H9 (cell line): ENCODE data around the gene CHAF1A. TPM values are rescaled to one million over a fixed set of nuclear protein-coding genes. Genes with fewer than 3 reads are reported as not detected.

Source experiments
- DNase-seq: peaks from one replicate; pipeline ENCODE4 v3.0.0-alpha.2; 2017
- H2AFZ ChIP-seq: one replicate; pipeline ENCODE4 v1.6.1; 2013; ENCODE audit warnings: mild to moderate bottlenecking, low read length, control low read depth, moderate library complexity
- H2AK5ac ChIP-seq: 2 replicates; pipeline ENCODE4 v1.6.1; 2013; ENCODE audit warnings: low read length, control low read depth, mixed read lengths; ENCODE audit not compliant: insufficient read length
- H2BK120ac ChIP-seq: one replicate; pipeline ENCODE4 v1.6.1; 2013; ENCODE audit warnings: low read depth, mild to moderate bottlenecking, low read length, control low read depth, inconsistent platforms; ENCODE audit not compliant: poor library complexity, severe bottlenecking
- H2BK12ac ChIP-seq: 2 replicates; pipeline ENCODE4 v1.6.1; 2013; ENCODE audit warnings: low read length, control low read depth, mixed read lengths, low read depth; ENCODE audit not compliant: insufficient read length
- H2BK15ac ChIP-seq: 2 replicates; pipeline ENCODE4 v1.6.1; 2013; ENCODE audit warnings: low read depth, low read length, control low read depth
- H2BK20ac ChIP-seq: one replicate; pipeline ENCODE4 v1.6.1; 2013; ENCODE audit warnings: low read depth, mild to moderate bottlenecking, low read length, control low read depth, inconsistent platforms; ENCODE audit not compliant: poor library complexity, severe bottlenecking
- H2BK5ac ChIP-seq: 2 replicates; pipeline ENCODE4 v1.6.1; 2013; ENCODE audit warnings: low read length, control low read depth, mixed read lengths; ENCODE audit not compliant: insufficient read length
- H3K14ac ChIP-seq: 2 replicates; pipeline ENCODE4 v1.6.1; 2013; ENCODE audit warnings: low read length, control low read depth; ENCODE audit not compliant: insufficient read depth
- H3K18ac ChIP-seq: 2 replicates; pipeline ENCODE4 v1.6.1; 2013; ENCODE audit warnings: low read depth, mild to moderate bottlenecking, mixed read lengths, low read length, control low read depth; ENCODE audit not compliant: insufficient read length
- H3K23ac ChIP-seq: 2 replicates; pipeline ENCODE4 v1.6.1; 2013; ENCODE audit warnings: low read length, control low read depth, mixed read lengths, low read depth; ENCODE audit not compliant: insufficient read length
- H3K23me2 ChIP-seq: 2 replicates; pipeline ENCODE4 v1.6.1; 2013; ENCODE audit warnings: low read depth, mild to moderate bottlenecking, mixed read lengths, low read length, control low read depth; ENCODE audit not compliant: insufficient read length, poor library complexity, severe bottlenecking
- H3K27ac ChIP-seq: 2 replicates; pipeline ENCODE4 v1.5.1; 2013; ENCODE audit warnings: low read length, control low read depth, mixed read lengths, low read depth; ENCODE audit not compliant: insufficient read length
- H3K27me3 ChIP-seq: 2 replicates; pipeline ENCODE4 v1.6.1; 2013; ENCODE audit warnings: low read length, control low read depth, inconsistent platforms; ENCODE audit not compliant: insufficient read depth
- H3K4ac ChIP-seq: 2 replicates; pipeline ENCODE4 v1.6.1; 2013; ENCODE audit warnings: low read depth, mild to moderate bottlenecking, control low read depth, inconsistent platforms, low read length, moderate library complexity
- H3K4me1 ChIP-seq: 2 replicates; pipeline ENCODE4 v1.6.1; 2013; ENCODE audit warnings: low read length, control low read depth, inconsistent platforms; ENCODE audit not compliant: insufficient read depth
- H3K4me2 ChIP-seq: 2 replicates; pipeline ENCODE4 v1.6.1; 2013; ENCODE audit warnings: low read length, control low read depth, mixed read lengths; ENCODE audit not compliant: insufficient read length, insufficient read depth
- H3K56ac ChIP-seq: 2 replicates; pipeline ENCODE4 v1.6.1; 2013; ENCODE audit warnings: low read depth, mild to moderate bottlenecking, mixed read lengths, low read length, control low read depth; ENCODE audit not compliant: insufficient read length
- H3K79me1 ChIP-seq: 2 replicates; pipeline ENCODE4 v1.6.1; 2013; ENCODE audit warnings: low read depth, mild to moderate bottlenecking, moderate library complexity, low read length, control low read depth, inconsistent platforms; ENCODE audit not compliant: insufficient read depth, poor library complexity, severe bottlenecking
- H3K79me2 ChIP-seq: 2 replicates; pipeline ENCODE4 v1.6.1; 2013; ENCODE audit warnings: low read length, control low read depth, inconsistent platforms; ENCODE audit not compliant: insufficient read depth
- H3K9ac ChIP-seq: 2 replicates; pipeline ENCODE4 v1.6.1; 2013; ENCODE audit warnings: low read length, control low read depth, mixed read lengths; ENCODE audit not compliant: insufficient read length; ENCODE audit errors: extremely low read depth
- H3K9me3 ChIP-seq: one replicate; pipeline ENCODE4 v1.6.1; 2013; ENCODE audit warnings: low read depth, low read length, inconsistent platforms; ENCODE audit not compliant: control insufficient read depth
- H3T11ph ChIP-seq: one replicate; pipeline ENCODE4 v1.6.1; 2013; ENCODE audit warnings: mild to moderate bottlenecking, low read length, control low read depth, inconsistent platforms
- H4K20me1 ChIP-seq: one replicate; pipeline ENCODE4 v1.6.1; 2013; ENCODE audit not compliant: control insufficient read depth, insufficient read length, insufficient read depth
- H4K5ac ChIP-seq: 2 replicates; pipeline ENCODE4 v1.6.1; 2013; ENCODE audit warnings: low read depth, mild to moderate bottlenecking, mixed read lengths, low read length, control low read depth; ENCODE audit not compliant: insufficient read length
- H4K8ac ChIP-seq: replicated peaks from 2 replicates; pipeline ENCODE4 v1.6.1; 2013; ENCODE audit warnings: low read length, control low read depth, mixed read lengths, low read depth; ENCODE audit not compliant: insufficient read length
- H4K91ac ChIP-seq: 2 replicates; pipeline ENCODE4 v1.6.1; 2013; ENCODE audit warnings: low read depth, mild to moderate bottlenecking, moderate library complexity, mixed read lengths, low read length, control low read depth; ENCODE audit not compliant: insufficient read length
- H3K27ac Mint-ChIP-seq, 3 experiments: 2 replicates in 2 of 3; 3 replicates in 1 of 3; pipeline ENCODE4 v1.8.0; 2020 to 2021; ENCODE audit warnings: mixed read lengths in 3 of 3, mild to moderate bottlenecking in 1 of 3, moderate library complexity in 1 of 3
- H3K27me3 Mint-ChIP-seq: 2 replicates; pipeline ENCODE4 v1.8.0; 2021; ENCODE audit warnings: low read depth, mild to moderate bottlenecking, moderate library complexity, mixed read lengths
- H3K36me3 Mint-ChIP-seq, 3 experiments: 2 replicates in 2 of 3; 3 replicates in 1 of 3; pipeline ENCODE4 v1.8.0; 2020 to 2021; ENCODE audit warnings: low read depth in 3 of 3, mixed read lengths in 3 of 3; ENCODE audit not compliant: insufficient read depth in 1 of 3
- H3K4me1 Mint-ChIP-seq, 2 experiments: 2 replicates each; pipeline ENCODE4 v1.8.0; 2020; ENCODE audit warnings: mixed read lengths in 2 of 2
- H3K4me3 Mint-ChIP-seq, 2 experiments: 2 replicates in 1 of 2; 3 replicates in 1 of 2; pipeline ENCODE4 v1.8.0; 2020 to 2021; ENCODE audit warnings: mild to moderate bottlenecking in 2 of 2, mixed read lengths in 2 of 2, moderate library complexity in 1 of 2
- H3K9me3 Mint-ChIP-seq, 2 experiments: 2 replicates in 1 of 2; 3 replicates in 1 of 2; pipeline ENCODE4 v1.8.0; 2020; ENCODE audit warnings: mild to moderate bottlenecking in 2 of 2, mixed read lengths in 2 of 2, moderate library complexity in 1 of 2
- CTCF ChIP-seq: fragments of 200-600 bp; sonication (generic); conservative IDR thresholded peaks from 3 replicates; pipeline ENCODE4 v1.8.0; 2021; ENCODE audit warnings: antibody characterized with exemption, mild to moderate bottlenecking
- WGBS: extraction: QIAGEN DNeasy Blood & Tissue Kit; methylation state at CpG from one replicate; pipeline ENCODE4 v1.1.7; 2013; ENCODE audit warnings: missing lambda C conversion rate, low lambda C conversion rate, mixed read lengths; ENCODE audit not compliant: insufficient read length; ENCODE audit errors: extremely low coverage; 5-methylcytosine and 5-hydroxymethylcytosine counted together
- total RNA-seq: library from RNA; stranded (reverse); gene quantifications from 2 replicates; pipeline ENCODE4 v1.2.1, GENCODE V29; 2021

Gene CHAF1A
- total RNA-seq, 1 experiment from 2014 or later = 143 TPM

- H3K27me3 ChIP-seq = no peaks in the 10 kb centered on the region
- peaks cover 3% of the 10 kb centered on the region for H3K79me1 ChIP-seq
- H3T11ph ChIP-seq = no peak overlapping the region
- H4K5ac ChIP-seq = no peak overlapping the region
- H3K4me3 Mint-ChIP-seq = no peak overlapping the region
- H3K4me2 ChIP-seq = no peak overlapping the region
- no peaks in the 10 kb centered on the region for H3K9me3 Mint-ChIP-seq
- H3K4ac ChIP-seq = no peak overlapping the region
- no peak overlapping the region for H3K56ac ChIP-seq
- peaks cover 2% of the 10 kb centered on the region; the same call in 1 of the 2 replicates for H3K27me3 Mint-ChIP-seq
- H2BK120ac ChIP-seq = no peak overlapping the region
- peak overlapping the region; percentile 41 to 69 (median 66); a peak in 5 of 7 replicates for H3K27ac Mint-ChIP-seq
- no peak overlapping the region for H3K23ac ChIP-seq
- peaks cover 5% of the 10 kb centered on the region; the same call in 1 of the 2 replicates for H3K79me2 ChIP-seq
- no peak for DNase-seq
- H2BK12ac ChIP-seq = no peak overlapping the region
- WGBS = no CpG with 5 or more reads among the region's 17 CpGs
- H3K9ac ChIP-seq = no peak overlapping the region
- H3K4me1 ChIP-seq = peaks cover 8% of the 10 kb centered on the region; the same call in 1 of the 2 replicates
- no peak overlapping the region for H2BK20ac ChIP-seq
- H4K8ac ChIP-seq = no peak overlapping the region
- H3K18ac ChIP-seq = no peak overlapping the region
- no peak overlapping the region for H4K91ac ChIP-seq
- H4K20me1 ChIP-seq = peaks cover 5% of the 10 kb centered on the region
- no peak for TF ChIP-seq CTCF
- H2BK5ac ChIP-seq = no peak overlapping the region
- H3K4me1 Mint-ChIP-seq = peaks cover 33 to 43% of the 10 kb centered on the region in 2 experiments
- no peak overlapping the region for H3K27ac ChIP-seq
- no peak overlapping the region for H2BK15ac ChIP-seq
- no peak overlapping the region for H2AK5ac ChIP-seq
- no peak overlapping the region for H2AFZ ChIP-seq
- no peaks in the 10 kb centered on the region for H3K9me3 ChIP-seq
- H3K14ac ChIP-seq = no peak overlapping the region; the same call in 1 of the 2 replicates
- H3K36me3 Mint-ChIP-seq = peaks cover 0 to 2% (median 0%) of the 10 kb centered on the region in 3 experiments; a peak in 1 of 7 replicates
- no peaks in the 10 kb centered on the region for H3K23me2 ChIP-seq
These were observed 22.1 kb upstream of the CHAF1A start for GRCh38 chr19:4380254-4380727.
